Right atrium auricular region (tissue), 2 donors: ENCODE data around the gene FLT1. TPM values are rescaled to one million over a fixed set of nuclear protein-coding genes. Genes with fewer than 3 reads are reported as not detected.

Experiments used
- DNase-seq: peaks from one replicate; pipeline ENCODE4 v3.0.0-alpha.2; 2019; ENCODE audit warnings: low spot score
- H3K27ac ChIP-seq, 2 donors: fragments of 200-600 bp; sonication (generic); 1 replicate in 1 of 2; 2 replicates in 1 of 2; pipeline ENCODE4 v1.5.1; 2016 to 2019
- H3K27me3 ChIP-seq, 2 donors: fragments of 200-600 bp; sonication (generic); one replicate each; pipeline versions ENCODE4 v1.5.1 to v1.6.0; 2017 to 2019
- H3K36me3 ChIP-seq: fragments of 200-600 bp; sonication (generic); one replicate; pipeline ENCODE4 v1.5.1; 2016
- H3K4me1 ChIP-seq, 2 donors: fragments of 200-600 bp; sonication (generic); one replicate each; pipeline versions ENCODE4 v1.5.1 to v1.6.0; 2017 to 2019
- H3K4me3 ChIP-seq, 2 donors: fragments of 200-600 bp; sonication (generic); 1 replicate in 1 of 2; 2 replicates in 1 of 2; pipeline ENCODE4 v1.5.1; 2017 to 2019; ENCODE audit warnings: mild to moderate bottlenecking in 1 of 2, moderate library complexity in 1 of 2
- H3K9me3 ChIP-seq, 2 donors: fragments of 200-600 bp; sonication (generic); one replicate each; pipeline ENCODE4 v1.5.1; 2019
- CTCF ChIP-seq, 2 donors: fragments of 200-600 bp; sonication (generic); IDR thresholded peaks; one replicate each; pipeline ENCODE4 v1.5.1; 2019; ENCODE audit warnings: antibody characterized with exemption in 2 of 2
- total RNA-seq, 2 donors: library from RNA; depleted of rRNA; stranded (reverse); fragments of >200 nt; gene quantifications; one replicate each; pipeline ENCODE4 v1.1.0, GENCODE V29; 2016

FLT1 gene
- total RNA-seq, 2 donors from 2014 or later: 40.0 to 51.3 TPM

GRCh38 chr13:28406733-28407266 is 88.1 kb downstream of the FLT1 start:
- no peak for TF ChIP-seq CTCF (IDR thresholded peaks at IDR 0.05)
- DNase-seq: no peak
- H3K9me3 ChIP-seq: no peaks in the 10 kb centered on the region
- H3K27ac ChIP-seq: no peak overlapping the region
- no peaks in the 10 kb centered on the region for H3K27me3 ChIP-seq
- H3K4me1 ChIP-seq: peaks cover 0 to 42% of the 10 kb centered on the region in 2 donors
- H3K4me3 ChIP-seq: no peak overlapping the region
- H3K36me3 ChIP-seq: no peaks in the 10 kb centered on the region

GRCh38 chr13:28402057-28402381 is 92.9 kb downstream of the FLT1 start:
- no peak for TF ChIP-seq CTCF (IDR thresholded peaks at IDR 0.05)
- Histone ChIP-seq H3K36me3 (no peaks in the 10 kb centered on the region), H3K27me3 (no peaks in the 10 kb centered on the region), H3K27ac (no peak overlapping the region), H3K9me3 (no peaks in the 10 kb centered on the region), H3K4me3 (no peak overlapping the region), H3K4me1 (peaks cover 0 to 27% of the 10 kb centered on the region in 2 donors)
- DNase-seq: no peak

- Histone ChIP-seq H3K27ac (no peak overlapping the region), H3K4me1 (peaks cover 0 to 22% of the 10 kb centered on the region in 2 donors), H3K4me3 (no peak overlapping the region), H3K9me3 (no peaks in the 10 kb centered on the region), H3K27me3 (no peaks in the 10 kb centered on the region), H3K36me3 (no peaks in the 10 kb centered on the region)
- TF ChIP-seq CTCF (IDR thresholded peaks at IDR 0.05): no peak
- no peak for DNase-seq
These were observed 93.4 kb downstream of the FLT1 start for GRCh38 chr13:28401303-28402056.

- Histone ChIP-seq H3K9me3 (no peaks in the 10 kb centered on the region), H3K27ac (no peak overlapping the region), H3K36me3 (no peaks in the 10 kb centered on the region), H3K4me3 (no peak overlapping the region), H3K4me1 (peaks cover 0 to 34% of the 10 kb centered on the region in 2 donors), H3K27me3 (no peaks in the 10 kb centered on the region)
- no peak for DNase-seq
- no peak for TF ChIP-seq CTCF (IDR thresholded peaks at IDR 0.05)
These were observed 98.9 kb downstream of the FLT1 start for GRCh38 chr13:28396053-28396452.

- Histone ChIP-seq H3K9me3 (no peaks in the 10 kb centered on the region), H3K4me1 (peaks cover 0 to 31% of the 10 kb centered on the region in 2 donors), H3K27me3 (no peaks in the 10 kb centered on the region), H3K4me3 (no peak overlapping the region), H3K36me3 (no peaks in the 10 kb centered on the region), H3K27ac (no peak overlapping the region)
- TF ChIP-seq CTCF (IDR thresholded peaks at IDR 0.05): no peak
- DNase-seq: no peak
These were observed 100.5 kb downstream of the FLT1 start for GRCh38 chr13:28394422-28394821.
